HG03064 (cell line): Measurements from ENCODE around the gene NEDD4.
"Not testable (repeated sequence)": the region's sequence is repeated elsewhere in the genome, so short reads cannot be mapped to it uniquely, and the experiment has no call there.

Experiments
- ATAC-seq: cut with Tn5 transposase; IDR thresholded peaks from one replicate; pipeline ENCODE4 v1.9.1; 2021; ENCODE audit warnings: low read depth; ENCODE audit not compliant: unreplicated experiment

Gene NEDD4

DNA sequence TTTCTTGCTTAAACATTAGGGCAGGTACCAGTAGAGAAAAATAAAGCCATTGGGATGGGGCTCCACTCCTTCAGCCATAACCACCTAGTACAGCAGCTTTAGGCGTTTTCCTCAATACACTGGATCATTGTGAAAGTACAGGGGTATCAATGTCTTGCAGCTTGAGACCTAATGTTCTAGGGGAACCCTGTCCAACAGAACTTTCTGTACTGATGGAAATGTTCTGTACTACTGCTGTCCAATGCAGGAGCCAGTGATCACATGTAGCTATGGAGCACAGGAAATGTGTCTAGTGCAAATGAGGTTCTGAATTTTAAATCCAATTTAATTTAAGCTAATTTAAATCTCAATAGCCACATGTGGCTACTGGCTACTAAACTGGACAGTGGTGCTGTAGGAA lies 93.9 kb downstream of the NEDD4 start:
- ATAC-seq, result no peak

DNA sequence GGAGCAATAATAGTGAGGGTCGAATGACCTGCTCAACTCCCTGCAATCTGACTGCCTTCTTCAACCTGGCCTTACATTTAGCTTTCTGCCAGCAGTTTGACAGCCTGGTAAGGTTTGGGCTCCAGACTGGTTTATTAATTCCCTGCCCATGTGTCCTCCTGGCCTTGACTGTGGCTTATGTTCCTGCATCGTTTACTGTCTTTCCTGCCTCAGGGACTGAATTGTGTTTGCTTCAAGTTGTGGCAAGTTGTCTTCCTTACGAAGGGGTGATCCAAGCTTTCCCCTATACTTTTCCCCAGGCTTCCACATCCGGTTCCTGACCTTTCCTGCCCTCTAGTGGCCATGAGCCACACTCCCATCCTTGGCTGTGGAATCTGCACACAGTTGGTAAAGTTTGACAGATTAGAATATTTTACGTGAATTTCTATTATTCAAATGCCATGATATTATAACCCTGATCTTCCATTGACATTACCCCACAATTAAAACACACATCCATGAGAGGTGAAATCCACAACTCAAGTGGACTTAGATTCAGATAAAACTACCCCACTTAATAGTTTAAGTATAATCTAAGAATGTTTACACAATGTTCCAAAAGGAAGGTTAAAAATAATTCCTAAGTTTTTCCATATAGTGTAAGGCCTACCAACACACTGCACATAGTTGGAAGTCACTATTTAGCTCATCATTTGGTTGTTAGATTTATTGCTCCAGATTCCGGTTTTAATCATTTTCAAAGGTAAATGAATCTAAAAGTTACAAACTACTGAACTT lies 95.7 kb downstream of the NEDD4 start:
- no peak for ATAC-seq

DNA sequence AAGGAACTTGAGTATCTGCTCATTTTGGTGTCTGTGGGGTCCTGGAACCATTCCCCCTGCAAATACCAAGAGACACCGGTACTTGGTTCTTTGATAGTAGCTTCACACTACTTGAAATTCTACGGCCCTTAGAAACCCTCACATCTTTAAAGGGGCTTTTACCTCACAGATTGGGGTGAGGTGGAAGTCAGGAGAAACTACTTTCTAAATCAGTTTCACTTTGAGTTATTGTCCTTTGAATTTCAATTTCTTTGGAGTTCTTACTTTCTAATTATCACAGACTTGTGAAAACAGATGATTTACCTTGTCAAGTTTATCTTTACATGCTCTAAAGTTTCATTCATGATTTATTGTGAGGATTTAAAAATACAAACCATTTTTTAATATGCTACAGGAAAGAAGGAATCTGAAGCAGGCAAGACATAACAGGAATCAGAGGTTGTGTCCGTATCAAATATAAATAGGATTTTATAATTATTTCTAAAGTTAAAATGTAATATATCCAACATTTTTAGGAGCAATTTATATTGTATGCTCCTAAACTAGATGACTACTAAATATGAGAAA lies 98.9 kb downstream of the NEDD4 start:
- ATAC-seq, result no peak

DNA sequence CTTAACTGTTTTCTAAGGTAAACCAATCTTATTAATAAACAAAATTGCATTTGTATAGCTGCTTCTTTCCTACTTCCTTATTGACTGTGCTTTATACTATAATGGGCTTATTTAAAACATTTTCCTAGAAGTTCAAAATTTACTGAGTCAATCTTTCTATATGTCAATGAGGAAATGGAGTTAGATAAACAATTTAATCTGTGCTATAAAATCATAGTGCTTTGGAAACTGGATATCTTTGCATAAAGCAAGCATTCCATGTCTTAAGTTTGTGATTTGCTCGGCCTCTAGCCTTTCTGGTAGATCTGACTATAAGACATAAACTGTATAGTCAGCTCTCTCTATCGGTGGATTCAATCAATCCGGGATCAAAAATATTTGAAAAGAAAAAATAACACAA lies 99.6 kb downstream of the NEDD4 start:
- no peak for ATAC-seq

DNA sequence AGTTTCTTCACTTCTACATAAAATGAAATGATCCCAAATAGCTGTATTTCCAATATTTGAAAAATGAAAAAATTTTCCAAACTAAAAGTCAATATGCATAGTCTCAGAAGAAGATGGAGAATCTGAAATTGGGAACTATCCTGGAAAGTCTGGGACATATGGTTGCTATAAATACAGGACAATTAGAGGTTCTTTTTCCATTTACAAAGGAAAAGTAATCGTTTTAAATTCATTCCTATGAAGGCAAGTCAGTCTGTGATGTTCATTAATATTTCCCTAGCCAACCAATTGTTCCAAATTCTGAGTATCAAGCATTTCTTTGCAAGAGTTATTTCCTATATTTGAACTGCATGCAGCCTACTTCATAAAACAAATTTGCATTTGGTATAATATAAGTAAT lies 102.2 kb downstream of the NEDD4 start:
- ATAC-seq, result no peak

DNA sequence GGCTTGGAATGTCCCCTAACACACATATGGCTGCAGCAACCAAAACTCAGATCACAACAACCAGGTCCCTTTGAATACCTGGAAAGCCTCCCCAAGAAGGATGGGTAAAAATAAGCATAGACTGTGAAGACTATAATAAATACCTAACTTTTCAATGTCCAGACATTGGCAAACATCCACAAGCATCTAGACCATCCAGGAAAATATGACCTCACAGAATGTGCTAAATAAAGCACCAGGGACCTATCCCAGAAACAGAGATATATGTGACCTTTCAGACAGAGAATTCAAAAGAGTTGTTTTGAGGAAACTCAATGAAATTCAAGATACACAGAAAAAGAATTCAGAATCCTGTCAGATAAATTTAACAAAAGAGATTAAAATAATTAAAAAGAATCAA lies 109.2 kb downstream of the NEDD4 start:
- no peak for ATAC-seq

DNA sequence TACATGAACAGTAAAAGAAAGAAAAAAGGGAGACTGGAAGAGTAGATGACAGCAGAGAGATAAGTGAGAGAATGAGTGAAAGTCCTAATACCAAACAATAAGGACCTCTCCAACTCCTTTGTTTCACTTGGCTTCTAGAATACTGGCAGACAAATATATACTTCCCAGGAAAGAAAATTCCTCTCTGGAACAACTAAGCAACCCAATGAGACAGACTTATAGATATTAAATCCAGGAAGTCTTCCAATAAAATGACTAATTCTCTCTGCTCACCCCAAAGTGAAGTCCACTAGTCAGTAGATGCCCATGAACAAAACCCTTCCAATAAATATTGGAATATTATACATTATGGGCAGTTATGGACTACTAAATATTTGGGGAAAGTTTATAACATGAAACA lies 114.2 kb downstream of the NEDD4 start:
- ATAC-seq, result no peak

DNA sequence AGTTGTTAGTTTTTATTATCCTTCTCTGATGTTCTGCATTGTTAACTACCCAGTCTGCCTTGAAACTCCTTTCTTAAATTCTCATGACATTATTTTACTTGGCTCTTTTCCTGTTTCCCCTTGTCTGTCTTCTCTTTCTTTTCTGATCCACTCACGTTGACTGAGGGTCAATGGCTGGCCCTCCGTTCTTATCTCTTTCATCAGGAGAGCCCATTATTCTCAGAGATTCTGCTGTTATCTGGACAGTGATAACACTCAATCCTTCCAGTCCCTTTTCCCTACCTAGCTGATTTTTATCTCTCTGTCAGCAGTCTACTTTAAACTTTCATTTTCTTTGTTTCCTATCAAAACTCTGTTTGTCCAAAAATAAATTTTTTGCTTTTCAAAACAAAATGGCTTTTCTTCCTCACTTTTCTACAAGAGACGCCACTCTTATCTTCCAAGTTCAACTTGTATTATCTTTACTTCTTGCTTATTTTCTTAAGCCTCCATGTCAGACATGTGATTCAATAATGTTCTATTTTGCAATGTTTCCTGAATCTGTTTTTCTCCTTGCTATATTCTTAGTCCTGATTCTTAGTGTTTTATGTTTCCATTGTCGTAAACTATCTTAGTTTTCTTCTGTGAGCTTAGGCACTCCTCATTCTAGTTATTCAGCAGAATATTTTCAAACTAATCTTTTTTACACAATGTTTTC lies 120.2 kb downstream of the NEDD4 start:
- no peak for ATAC-seq

DNA sequence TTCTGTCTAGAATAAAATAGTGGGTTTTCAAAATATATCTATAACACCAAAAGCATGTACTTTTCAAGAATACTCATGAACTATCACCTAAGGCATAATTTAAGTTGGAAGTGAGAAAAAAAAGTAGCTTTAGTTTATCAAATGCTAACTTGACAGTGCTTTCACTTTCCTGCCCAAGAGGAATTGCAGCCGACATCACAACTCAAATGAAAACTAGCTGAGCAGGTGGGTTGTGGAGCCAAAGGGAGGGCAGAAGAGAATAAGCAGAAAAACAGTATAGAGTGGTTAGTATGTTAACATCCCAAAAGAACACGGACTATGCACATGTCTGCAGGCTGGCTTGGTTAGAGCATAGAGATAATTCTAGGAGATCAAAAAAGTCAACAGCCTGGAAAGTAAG lies 120.9 kb downstream of the NEDD4 start:
- ATAC-seq, result no peak

DNA sequence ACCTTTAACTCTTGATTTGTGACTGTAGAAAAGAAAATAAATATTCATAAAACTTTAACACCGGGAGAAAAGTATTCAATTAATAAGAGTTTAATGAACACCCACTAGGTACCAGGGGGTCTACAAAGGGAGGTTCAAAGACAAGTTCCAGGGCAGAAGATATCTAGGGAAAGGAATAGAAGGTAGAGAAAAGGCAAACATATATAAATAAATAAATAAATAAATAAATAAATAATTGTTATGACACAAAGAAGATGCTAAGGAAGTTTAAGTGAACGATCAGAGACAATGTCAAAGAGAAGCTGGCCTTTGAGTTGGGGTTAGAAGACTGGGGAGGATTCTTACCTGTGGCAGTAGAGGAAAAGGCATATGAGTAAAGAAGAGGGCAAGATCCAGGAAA lies 123.8 kb downstream of the NEDD4 start:
- no peak for ATAC-seq

DNA sequence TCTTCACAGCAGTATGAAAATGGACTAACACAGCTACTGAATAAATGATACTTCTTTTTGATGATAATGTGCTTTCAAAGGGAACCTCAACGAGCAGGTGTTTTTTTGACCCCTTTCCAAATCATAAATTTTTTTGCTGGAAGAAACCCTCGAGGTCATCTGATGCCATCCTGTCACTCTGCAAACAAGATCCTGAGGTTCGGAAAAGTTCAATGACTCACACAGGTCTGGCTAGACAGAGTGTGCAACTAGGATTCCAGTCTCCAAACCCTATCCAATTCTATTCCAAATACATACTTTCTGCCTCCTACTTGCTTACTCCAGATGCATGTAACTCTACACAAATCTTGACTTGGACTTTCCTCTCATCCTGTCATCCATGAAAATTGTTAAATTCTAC lies 124.7 kb downstream of the NEDD4 start:
- no peak for ATAC-seq

DNA sequence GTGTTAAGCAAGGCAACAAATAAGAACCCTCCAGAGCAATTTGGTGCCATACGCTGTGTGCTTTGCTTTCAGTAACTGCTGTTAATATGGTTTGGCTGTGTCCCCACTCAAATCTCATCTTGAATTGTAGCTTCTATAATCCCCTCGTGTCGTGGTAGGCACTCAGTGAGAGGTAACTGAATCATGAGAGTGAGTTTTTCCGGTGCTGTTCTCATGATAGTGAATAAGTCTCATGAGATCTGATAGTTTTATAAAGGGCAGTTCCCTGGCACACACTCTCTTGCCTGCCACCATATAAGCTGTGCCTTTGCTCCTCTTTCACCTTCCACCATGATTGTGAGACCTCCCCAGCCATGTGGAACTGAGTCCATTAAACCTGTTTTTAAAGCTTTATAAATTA lies 125.1 kb downstream of the NEDD4 start:
- ATAC-seq, result not testable (repeated sequence)

DNA sequence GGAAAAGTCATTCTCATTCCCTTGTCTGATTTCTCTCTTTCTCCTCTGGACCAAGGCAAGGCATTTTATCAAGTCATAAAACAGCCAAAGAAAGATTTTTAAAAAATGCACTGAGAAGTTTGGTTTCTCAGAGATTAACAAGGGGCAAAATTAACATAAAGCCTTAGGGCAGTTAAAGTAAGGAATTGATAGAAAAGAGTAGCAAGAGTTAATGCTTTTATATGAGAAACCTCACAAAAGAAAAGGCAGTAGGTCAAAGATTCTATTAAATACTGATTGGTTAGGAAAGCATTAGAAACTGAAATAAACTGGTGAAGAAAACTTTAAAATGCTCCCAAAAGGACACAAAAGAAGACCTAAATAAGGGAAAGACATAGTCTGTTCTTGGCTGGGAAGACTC lies 129.5 kb downstream of the NEDD4 start:
- ATAC-seq, result no peak

DNA sequence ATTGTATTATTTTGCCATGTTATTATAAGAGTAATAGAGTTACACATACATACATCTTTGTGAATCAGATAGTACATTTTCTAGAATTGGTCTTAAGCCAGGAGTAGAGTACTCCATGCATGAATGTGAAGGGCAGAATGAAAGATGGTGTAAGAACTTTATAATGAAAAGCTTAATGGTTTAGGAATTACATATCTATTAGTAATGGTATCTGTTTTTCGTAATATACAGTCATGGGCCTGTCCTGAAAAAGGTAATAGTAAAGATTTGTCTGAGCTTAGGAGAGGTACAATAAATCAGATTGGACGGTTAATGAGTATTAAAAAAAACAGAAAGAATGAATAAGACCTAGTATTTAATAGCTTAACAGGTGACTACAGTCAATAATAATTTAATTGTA lies 132.3 kb downstream of the NEDD4 start:
- no peak for ATAC-seq

DNA sequence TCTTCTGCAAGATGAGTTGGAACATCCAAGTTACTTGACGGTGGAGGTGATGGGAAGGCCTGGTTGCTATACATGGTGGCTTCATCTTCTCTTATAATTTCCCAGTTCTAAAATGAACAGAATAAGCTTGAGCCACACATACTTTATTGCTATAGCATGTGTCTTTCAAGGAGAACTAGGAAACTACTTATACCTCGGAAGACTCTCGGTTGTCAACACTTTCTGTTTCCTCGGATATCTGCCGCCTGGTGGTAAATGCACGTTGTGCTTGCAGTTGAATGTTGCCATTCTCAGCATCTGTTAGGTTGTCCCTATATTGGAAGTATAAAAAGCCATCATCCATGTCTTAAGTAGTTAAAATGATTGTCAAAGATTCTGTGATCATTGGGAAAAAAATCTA lies 132.9 kb downstream of the NEDD4 start:
- no peak for ATAC-seq

DNA sequence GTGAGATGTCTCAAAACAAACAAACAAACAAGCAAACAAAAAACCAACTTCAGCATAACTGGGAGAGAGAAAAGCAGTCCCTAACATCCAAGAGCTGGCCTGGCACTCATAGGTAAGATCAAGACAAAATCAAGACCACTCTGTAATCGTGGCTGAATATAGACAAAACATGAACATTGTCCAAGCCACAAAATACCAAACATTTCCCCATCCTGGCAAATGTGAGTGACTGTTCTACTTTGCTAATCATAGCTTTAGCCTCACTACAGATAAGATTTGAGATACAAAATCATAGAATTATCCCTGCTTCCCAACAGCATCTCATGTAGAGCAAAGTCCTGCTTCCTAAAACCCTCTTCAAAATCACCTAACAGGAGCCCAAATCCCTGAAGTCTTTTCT lies 133.7 kb downstream of the NEDD4 start:
- ATAC-seq, result no peak

DNA sequence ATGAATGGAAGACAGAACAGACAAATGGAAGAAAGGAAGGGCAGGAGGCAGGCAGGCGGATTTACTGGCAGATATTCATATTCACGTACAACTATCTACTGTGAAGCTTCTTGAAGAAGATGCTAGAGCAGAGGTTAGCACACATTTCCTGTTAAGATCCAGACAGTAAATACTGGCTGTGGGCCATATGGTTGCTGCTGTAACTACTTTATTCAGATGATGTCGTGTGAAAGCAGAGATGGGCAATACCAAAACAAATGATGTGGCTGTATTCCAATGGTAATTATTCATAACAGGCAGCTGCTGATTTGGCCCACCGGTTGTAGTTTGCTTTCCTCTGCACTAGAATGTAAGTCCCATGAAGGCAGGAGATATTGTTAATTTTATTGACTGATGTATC lies 134.8 kb downstream of the NEDD4 start:
- no peak for ATAC-seq

DNA sequence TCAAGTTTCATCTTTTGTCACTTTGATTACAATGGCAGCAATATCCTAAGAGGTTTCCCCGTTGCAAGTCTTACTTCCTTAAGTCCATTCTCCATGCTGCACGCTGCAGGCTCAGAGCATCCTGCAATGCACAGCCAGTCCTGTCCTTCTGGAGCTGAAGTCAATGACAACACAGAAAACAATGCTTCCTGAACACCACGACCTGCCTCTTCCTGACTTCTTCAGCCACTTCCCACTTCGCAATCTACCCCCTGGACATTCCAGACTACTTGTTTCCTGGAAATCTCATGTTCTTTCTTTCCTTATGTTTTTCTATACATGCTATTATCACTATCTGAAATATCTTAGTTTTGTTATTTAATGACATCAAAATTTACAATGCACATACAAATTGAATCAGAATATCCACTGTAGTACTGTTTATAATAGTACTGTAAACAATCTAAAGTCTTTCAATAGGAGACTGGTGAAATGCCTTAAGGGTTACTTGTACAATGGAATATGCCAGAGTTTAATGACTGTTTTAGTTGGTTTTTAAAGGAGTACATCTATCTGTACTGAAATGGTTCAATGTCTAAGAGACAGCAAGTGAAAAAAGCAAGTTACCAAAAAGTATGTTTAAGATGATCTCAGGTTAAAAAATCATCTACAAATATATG lies 136.8 kb downstream of the NEDD4 start:
- ATAC-seq, result no peak

DNA sequence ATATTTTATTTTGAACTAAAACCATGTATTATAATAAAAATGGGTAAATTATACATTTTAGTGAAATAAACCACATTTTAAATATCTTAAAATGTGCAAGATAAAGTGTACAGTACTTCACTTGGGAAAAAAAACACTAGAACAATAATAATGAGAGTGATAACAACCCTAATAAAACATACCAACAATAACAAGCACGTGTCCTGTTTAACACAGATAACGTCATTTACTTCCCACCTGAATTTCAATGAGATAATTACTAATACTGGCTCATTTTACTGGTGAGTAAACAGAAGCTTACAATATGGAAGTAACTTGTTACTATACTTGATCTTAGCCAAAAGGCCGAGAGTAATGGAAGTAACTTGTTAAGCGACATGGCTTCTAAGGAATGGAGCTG lies 140.3 kb downstream of the NEDD4 start:
- no peak for ATAC-seq

DNA sequence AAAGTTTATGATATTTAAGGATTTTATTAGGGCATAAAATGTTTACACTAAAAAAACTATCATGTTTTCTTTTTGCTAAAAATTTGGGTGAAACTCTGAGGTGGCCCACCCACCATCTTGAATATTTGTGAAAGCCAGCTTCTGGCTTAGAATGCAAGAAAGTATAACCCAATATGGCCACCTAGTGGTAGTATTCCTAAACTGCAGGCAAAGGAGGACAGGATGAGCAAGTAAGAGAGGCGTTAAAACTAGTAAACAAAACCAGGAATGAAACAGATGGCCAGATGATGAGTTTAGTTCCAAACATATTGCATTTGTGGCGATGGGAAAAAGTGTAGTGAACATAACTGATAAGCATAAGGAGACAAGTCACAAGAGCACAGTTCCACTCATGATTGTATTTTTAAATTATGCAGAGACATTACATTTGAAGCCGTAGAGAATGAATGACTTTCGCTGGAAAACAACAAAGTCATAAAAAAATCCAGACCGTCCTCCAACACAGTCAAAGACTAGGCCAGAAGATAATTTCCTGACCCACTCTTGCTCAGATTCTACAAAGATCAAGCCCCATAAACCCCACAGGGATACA lies 147.2 kb downstream of the NEDD4 start:
- ATAC-seq, result no peak

DNA sequence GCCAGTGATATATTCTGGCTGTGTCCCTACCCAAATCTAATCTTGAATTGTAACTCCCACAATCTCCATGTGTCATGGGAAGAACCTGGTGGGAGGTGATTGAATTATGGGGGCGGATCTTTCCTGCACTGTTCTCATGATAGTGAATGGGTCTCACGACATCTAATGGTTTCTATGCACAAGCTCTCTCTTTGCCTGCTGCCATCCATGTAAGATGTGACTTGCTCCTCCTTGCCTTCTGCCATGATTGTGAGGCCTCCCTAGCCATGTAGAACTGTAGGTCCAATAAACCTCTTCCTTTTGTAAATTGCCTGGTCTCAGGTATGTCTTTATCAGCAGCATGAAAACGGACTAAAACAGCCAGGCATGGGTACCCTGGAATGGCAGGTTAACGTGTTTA lies 150.5 kb downstream of the NEDD4 start:
- not testable (repeated sequence) for ATAC-seq
